Activated CD4-positive, alpha-beta T cell treated with anti-CD3 and anti-CD28 coated beads, Interleukin-2, amount 50 U/mL, for 48 hours (primary cell): ENCODE measurements around the gene SIRT6.
"Not testable (repeated sequence)": the region's sequence is repeated elsewhere in the genome, so short reads cannot be mapped to it uniquely, and the experiment has no call there.

Source experiments
- DNase-seq, 2 experiments: peaks; one replicate each; pipeline ENCODE4 v3.0.0-alpha.2; 2020

Gene SIRT6

GRCh38 chr19:4173479-4174212 is 8.7 kb downstream of the SIRT6 start:
- no peak for DNase-seq

- peak; percentile 70 to 72 for DNase-seq
These were observed 9.4 kb downstream of the SIRT6 start for GRCh38 chr19:4172861-4173473.

GRCh38 chr19:4171676-4172075 is 10.7 kb downstream of the SIRT6 start:
- no peak for DNase-seq

- no peak for DNase-seq
These were observed 18.1 kb downstream of the SIRT6 start for GRCh38 chr19:4164262-4164661.

GRCh38 chr19:4161415-4162077 is 20.8 kb downstream of the SIRT6 start:
- DNase-seq = no peak

DNA sequence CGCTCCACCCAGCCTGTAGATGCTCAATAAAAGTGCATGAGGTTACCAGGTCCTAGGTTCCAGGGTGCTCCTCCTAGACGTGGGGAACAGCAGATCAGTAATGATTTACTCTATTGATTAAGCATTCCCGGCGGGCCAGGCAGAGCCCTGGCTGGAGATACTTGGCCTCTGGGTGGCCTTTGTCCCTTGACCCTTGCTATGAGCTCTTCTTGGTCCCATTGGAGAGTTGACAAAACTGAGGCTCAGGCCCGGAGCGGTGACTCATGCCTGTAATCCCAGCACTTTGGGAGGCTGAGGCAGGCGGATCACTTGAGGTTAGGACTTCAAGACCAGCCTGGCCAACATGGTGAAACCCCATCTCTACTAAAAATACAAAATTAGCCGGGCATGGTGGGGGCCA is 24.4 kb downstream of the SIRT6 start:
- DNase-seq = not testable (repeated sequence)

GRCh38 chr19:4157164-4157563 is 25.2 kb downstream of the SIRT6 start:
- DNase-seq = no peak

DNA sequence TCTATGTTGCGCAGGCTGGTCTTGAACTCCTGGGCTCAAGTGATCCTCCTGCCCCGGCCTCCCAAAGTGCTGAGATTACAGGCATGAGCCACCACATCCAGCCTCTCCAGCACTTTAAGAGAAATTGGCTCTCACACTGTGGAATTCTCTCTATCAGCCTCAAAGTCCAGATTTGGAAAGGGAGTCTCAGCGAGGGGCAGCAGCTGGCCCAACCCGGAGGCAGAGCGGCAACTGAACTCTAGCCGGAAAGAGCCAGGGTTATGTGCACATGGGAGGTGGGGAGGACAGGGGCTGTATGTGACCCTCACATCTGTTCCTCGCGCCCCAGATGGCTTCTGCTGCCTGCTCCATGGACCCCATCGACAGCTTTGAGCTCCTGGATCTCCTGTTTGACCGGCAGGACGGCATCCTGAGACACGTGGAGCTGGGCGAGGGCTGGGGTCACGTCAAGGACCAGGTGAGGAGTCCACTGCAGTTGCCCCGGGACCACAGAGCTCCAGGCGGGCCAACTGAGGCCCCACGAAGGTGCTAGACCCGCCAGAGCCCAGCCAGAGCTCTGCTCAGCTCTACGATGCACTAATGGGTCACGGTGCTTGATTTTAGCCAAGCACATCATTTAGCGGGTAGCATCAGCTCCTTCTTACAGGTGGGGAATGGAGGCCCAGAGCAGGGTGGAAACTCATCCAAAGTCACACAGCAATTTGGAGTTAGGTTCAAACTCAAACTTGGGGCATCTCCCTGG is 27.6 kb downstream of the SIRT6 start:
- no peak for DNase-seq

- DNase-seq = no peak
These were observed 29.9 kb downstream of the SIRT6 start for GRCh38 chr19:4152241-4152998.

- DNase-seq = no peak
These were observed 30.7 kb downstream of the SIRT6 start for GRCh38 chr19:4151623-4152022.

DNA sequence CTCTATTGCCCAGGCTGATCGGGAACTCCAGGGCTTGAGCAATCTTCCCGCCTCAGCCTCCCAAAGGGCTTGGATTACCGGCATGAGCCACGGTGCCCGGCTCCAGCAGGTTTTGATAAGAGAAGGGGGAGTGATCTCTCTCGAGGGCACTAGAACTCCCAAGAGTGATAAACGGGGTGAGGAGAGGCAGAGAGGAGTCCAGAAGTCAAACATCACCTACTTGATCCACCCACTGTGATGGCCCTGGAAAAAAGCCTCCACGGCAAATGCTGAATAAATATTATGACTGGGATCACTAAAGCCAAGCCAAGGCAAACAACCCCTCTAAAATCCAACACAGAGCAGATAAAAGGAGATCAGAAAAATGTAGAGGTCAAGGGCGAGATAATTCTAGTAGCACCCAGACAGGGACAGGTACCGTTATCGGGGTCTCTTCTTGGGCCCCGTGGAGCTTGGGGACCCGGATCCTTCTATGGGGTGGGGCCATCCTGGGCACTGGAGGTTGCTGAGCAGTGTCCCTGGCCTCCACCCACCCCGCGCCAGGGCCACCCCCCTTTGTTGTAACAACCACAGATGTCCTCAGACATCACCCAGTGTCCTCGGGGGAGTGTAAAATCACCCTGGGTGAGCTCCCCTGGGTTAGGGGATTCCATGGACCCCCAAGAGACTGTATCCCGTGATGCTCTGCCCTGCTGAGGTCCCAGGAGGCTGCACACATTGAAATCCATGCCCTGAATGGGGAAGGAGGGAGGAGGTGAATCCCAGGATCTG is 32.7 kb downstream of the SIRT6 start:
- DNase-seq = no peak

- no peak for DNase-seq
These were observed 37.6 kb downstream of the SIRT6 start for GRCh38 chr19:4144666-4145249.

- DNase-seq = not testable (repeated sequence)
These were observed 39.4 kb downstream of the SIRT6 start for GRCh38 chr19:4142916-4143315.

GRCh38 chr19:4140237-4140711 is 42.1 kb downstream of the SIRT6 start:
- peak; percentile 16 to 32 for DNase-seq

DNA sequence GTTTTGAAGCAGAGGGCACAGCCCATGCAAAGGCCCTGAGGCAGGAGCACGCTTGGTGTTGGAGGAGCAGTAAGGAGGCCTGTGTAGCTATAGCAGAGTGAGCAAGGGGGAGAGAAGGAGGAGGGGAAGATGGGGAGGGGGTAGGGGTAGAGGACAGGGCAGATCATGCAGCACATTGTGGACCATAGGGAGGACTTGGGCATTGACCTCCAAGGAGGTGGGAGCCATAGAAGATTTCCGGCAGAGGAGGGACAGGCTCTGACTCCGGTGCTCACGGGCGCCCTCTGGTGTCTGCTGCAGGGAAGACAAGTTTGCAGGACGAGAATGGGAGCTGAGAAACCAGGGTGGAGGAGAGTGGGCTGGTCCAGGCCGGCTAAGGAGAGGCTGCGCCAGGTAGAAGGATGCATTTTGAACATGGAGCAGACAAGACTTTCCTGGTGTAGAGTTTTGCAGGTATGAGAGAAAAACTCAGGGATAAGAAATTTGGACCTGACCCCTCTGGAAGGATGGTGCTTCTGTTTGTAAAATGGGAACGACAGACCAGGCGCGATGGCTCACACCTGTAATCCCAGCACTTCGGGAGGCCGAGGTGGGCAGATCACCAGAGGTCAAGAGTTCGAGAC is 42.6 kb downstream of the SIRT6 start:
- DNase-seq = peak; percentile 97

- no peak for DNase-seq
These were observed 43.9 kb downstream of the SIRT6 start for GRCh38 chr19:4138445-4138844.

DNA sequence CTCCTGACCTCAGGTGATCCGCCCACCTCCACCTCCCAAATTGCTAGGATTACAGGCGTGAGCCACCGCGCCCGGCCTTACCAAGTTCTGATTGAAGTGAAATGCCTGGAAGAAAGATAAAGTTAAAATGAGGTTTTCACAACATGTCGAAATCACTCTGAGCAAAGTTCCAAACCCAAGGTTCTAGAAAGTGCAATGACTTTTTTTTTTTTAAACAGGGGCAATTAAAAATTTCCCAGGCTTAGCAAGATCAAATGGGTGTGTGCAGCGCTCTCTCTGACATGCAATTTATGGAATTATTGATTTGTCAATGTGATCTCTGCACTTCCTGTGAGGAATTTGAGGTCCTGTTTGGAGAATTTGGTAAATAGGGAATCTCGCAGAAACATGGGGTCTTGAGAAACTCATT is 45.7 kb downstream of the SIRT6 start:
- no peak for DNase-seq

DNA sequence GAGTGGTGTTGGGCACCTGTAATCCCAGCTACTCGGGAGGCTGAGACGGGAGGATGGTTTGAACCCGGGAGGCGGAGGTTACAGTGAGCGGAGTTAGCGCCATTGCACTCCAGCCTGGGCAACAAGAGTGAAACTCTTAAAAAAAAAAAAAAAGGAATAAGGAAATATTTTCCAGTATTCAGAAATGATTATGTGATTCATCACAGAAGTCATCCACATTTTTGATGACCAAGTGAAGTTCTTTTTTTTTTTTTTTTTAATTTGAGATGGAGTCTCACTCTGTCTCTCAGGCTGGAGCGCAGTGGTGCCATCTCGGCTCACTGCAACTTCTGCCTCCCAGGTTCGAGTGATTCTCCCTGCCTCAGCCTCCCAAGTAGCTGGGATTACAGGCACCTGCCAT is 47.0 kb downstream of the SIRT6 start:
- DNase-seq = not testable (repeated sequence)

DNA sequence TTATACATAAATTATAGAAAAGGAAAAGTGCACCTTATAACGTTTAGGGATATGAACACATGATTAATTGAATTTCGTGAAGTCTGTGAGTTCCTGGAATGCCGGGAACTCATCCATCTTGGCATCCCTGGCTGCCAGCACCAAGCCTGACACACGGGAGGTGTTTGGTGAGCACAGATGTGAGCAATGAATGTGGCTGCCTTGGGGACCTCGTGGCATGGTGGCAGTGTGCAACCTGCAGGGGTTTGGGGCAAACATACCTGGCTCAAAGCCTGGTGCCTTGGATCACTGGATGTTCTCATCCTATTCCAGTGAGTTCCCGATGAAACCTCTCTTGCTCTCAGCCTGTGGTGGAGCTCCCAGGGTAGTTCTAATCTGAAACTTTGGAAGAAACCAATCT is 48.0 kb downstream of the SIRT6 start:
- no peak for DNase-seq

DNA sequence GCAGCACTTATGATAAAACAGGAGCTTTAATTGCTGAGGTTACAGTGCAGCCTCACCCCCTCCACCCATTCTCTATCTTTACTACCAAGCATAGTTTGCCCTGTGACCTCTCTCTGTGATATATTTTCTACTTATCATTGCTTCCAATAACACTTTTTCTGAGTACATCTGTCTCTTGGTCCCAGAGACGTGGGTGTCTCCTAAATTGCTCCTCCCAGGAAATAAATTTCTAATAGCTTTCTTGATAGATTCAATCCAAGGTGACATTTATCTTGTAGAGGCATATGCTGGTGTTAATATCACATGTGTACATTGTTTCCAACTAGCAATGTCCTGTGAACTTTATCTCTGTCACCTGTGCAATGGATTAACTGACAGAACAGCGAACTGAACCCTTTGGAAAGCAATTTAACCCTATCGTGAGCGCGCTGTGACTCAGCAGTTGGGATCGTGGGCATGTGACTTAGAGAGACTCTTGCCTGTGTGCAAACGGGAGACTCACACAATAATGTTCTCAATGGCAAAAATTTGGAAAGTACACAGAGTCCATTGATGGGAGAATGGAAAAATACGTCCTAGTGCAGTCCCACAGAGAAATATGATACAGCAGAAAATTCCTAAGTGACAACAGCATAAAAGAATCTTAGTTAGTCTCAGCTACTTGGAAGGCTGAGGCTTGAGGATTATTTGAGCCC is 51.5 kb downstream of the SIRT6 start:
- no peak for DNase-seq
